MM.1S (cell line): Measurements from ENCODE around the gene HSD11B2.

ENCODE experiments used
- DNase-seq: peaks from one replicate; pipeline ENCODE4 v3.0.0-alpha.2; 2015
- H2AFZ ChIP-seq: fragments of 300-600 bp; sonication (generic); 2 replicates; pipeline ENCODE4 v1.6.0; 2016; ENCODE audit warnings: antibody characterized with exemption, low read length
- H3F3A ChIP-seq: fragments of 300-600 bp; sonication (generic); 2 replicates; pipeline ENCODE4 v1.6.1; 2016; ENCODE audit warnings: mild to moderate bottlenecking, antibody characterized with exemption, low read length, moderate library complexity, mixed read lengths; ENCODE audit not compliant: insufficient read depth
- H3K27ac ChIP-seq: fragments of 300-600 bp; sonication (generic); 2 replicates; pipeline ENCODE4 v1.5.1; 2016; ENCODE audit warnings: mild to moderate bottlenecking, low read length
- H3K27me3 ChIP-seq: fragments of 300-600 bp; sonication (generic); replicated peaks from 2 replicates; pipeline ENCODE4 v1.6.0; 2016; ENCODE audit warnings: low read length; ENCODE audit not compliant: insufficient read depth
- H3K36me3 ChIP-seq: fragments of 300-600 bp; sonication (generic); replicated peaks from 2 replicates; pipeline ENCODE4 v1.6.1; 2016; ENCODE audit warnings: mild to moderate bottlenecking, low read length, mixed read lengths; ENCODE audit not compliant: insufficient read depth
- H3K4me1 ChIP-seq: fragments of 300-600 bp; sonication (generic); 2 replicates; pipeline ENCODE4 v1.6.1; 2016; ENCODE audit warnings: low read length, mixed read lengths
- H3K4me2 ChIP-seq: fragments of 300-600 bp; sonication (generic); 2 replicates; pipeline ENCODE4 v1.6.0; 2016; ENCODE audit warnings: low read depth, low read length
- H3K4me3 ChIP-seq: fragments of 300-600 bp; sonication (generic); 2 replicates; pipeline ENCODE4 v1.5.1; 2016; ENCODE audit warnings: low read length, mixed read lengths
- H3K79me2 ChIP-seq: fragments of 300-600 bp; sonication (generic); 2 replicates; pipeline ENCODE4 v1.6.1; 2016; ENCODE audit warnings: mixed run types, low read length, mixed read lengths
- H3K9ac ChIP-seq: fragments of 300-600 bp; sonication (generic); 2 replicates; pipeline ENCODE4 v1.6.1; 2016; ENCODE audit warnings: low read length, mixed read lengths
- H3K9me2 ChIP-seq: fragments of 300-600 bp; sonication (generic); replicated peaks from 2 replicates; pipeline ENCODE4 v1.6.1; 2016; ENCODE audit warnings: mild to moderate bottlenecking, low read length, mixed read lengths; ENCODE audit not compliant: insufficient read depth
- H3K9me3 ChIP-seq: fragments of 300-600 bp; sonication (generic); replicated peaks from 2 replicates; pipeline ENCODE4 v1.6.1; 2016; ENCODE audit warnings: mild to moderate bottlenecking, low read length, mixed read lengths; ENCODE audit not compliant: insufficient read depth
- H4K20me1 ChIP-seq: fragments of 300-600 bp; sonication (generic); 2 replicates; pipeline ENCODE4 v1.6.1; 2016; ENCODE audit warnings: mild to moderate bottlenecking, low read length, moderate library complexity, mixed read lengths; ENCODE audit not compliant: insufficient read depth
- CTCF ChIP-seq: fragments of 300-600 bp; sonication (generic); IDR thresholded peaks from 2 replicates; pipeline ENCODE4 v1.5.1; 2016; ENCODE audit warnings: antibody characterized with exemption, low read length, mixed read lengths
- EZH2 ChIP-seq: fragments of 300-600 bp; sonication (generic); optimal IDR thresholded peaks from 2 replicates; pipeline ENCODE3; 2017; ENCODE audit warnings: low read depth, mild to moderate bottlenecking, antibody characterized with exemption, low read length, mixed read lengths
- EZH2phosphoT487 ChIP-seq: fragments of 300-600 bp; sonication (generic); IDR thresholded peaks from 2 replicates; pipeline ENCODE4 v1.6.1; 2018; ENCODE audit warnings: antibody characterized with exemption, low read length

The HSD11B2 gene

GRCh38 chr16:67397812-67398545 is 32.9 kb upstream of the HSD11B2 start:
- Histone ChIP-seq H2AFZ (no peak overlapping the region), H3K27ac (no peak overlapping the region), H3K9me2 (no peaks in the 10 kb centered on the region), H4K20me1 (no peaks in the 10 kb centered on the region), H3K9ac (no peak overlapping the region), H3K4me1 (peaks cover 6% of the 10 kb centered on the region), H3K36me3 (no peaks in the 10 kb centered on the region), H3K9me3 (no peaks in the 10 kb centered on the region), H3K4me3 (no peak overlapping the region), H3K27me3 (peaks cover 27% of the 10 kb centered on the region), H3F3A (no peaks in the 10 kb centered on the region), H3K4me2 (no peak overlapping the region), H3K79me2 (no peaks in the 10 kb centered on the region)
- TF ChIP-seq CTCF (no peak), EZH2phosphoT487 (no peak), EZH2 (no peak)
- no peak for DNase-seq

DNA sequence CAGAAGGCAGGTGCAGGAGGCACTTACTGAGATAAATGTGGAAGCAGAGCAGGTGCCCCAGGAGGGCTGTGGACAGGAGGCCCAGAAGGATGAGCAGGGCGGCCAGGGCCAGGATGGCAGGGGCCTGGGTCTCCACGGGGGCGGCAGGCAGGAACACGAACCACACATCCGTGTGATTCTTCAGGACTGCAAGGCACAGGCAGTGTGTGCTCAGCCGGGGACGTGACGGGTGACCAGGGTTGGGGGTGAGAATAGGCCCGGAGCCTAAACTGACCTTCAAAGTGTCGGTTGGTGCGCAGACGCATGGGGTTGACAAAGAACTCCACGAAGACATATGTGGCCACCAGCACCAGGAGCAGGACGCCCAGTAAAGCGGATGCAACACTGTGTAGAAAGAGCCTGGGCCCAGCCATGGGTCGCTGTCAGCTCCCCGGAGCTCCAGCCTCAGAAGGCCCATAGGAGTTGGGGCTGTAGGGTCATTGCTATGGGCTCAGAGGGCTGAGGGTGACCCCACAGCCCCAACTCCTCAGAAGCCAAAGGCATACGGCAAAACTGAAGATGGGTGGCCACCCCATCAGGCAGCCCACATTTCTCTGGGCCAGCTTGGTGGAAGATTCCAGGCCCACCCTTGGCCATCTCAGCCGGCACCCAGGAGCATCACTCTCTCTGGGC is 32.2 kb upstream of the HSD11B2 start:
- Histone ChIP-seq H3K4me3 (no peak overlapping the region), H3K9ac (no peak overlapping the region), H3K4me1 (peaks cover 6% of the 10 kb centered on the region), H3K27me3 (peaks cover 20% of the 10 kb centered on the region), H3K4me2 (no peak overlapping the region), H3F3A (no peaks in the 10 kb centered on the region), H3K9me3 (no peaks in the 10 kb centered on the region), H3K36me3 (no peaks in the 10 kb centered on the region), H3K79me2 (no peaks in the 10 kb centered on the region), H4K20me1 (no peaks in the 10 kb centered on the region), H3K9me2 (no peaks in the 10 kb centered on the region), H3K27ac (no peak overlapping the region), H2AFZ (no peak overlapping the region)
- no peak for DNase-seq
- TF ChIP-seq EZH2 (no peak), EZH2phosphoT487 (no peak)

DNA sequence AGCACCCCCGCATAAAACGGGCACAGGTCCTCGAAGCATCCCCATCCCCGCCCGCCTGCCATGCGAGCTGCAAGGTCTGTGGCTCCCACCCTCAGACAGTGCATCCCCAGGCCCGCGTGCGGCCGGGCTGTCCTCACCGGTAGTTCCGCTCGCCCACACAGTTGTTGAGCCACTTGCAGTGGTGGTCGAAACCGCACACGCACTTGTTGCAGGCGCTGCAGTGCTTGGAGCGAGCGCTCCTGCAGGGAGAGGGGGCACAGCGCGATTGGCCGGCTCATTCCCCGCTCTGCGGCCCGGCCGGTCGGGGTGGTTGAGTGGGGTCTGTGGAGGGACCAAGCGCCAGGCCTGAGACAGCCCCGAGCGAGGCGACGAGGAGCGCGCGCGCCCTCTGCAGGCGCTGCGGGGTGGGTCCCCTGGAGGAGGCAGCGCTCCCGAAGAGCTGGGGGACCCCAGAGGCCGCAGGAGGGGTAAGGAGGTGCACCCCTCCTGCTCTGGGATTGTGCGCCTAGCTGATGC is 31.6 kb upstream of the HSD11B2 start:
- TF ChIP-seq EZH2phosphoT487 (no peak), EZH2 (no peak), CTCF (peak; percentile 72)
- no peaks in the 10 kb centered on the region for H3K36me3 ChIP-seq
- peak overlapping the region; percentile 37; the same call in 1 of the 2 replicates for H3K4me2 ChIP-seq
- H2AFZ ChIP-seq = peak overlapping the region; percentile 56; the same call in 1 of the 2 replicates
- no peak overlapping the region for H3K27ac ChIP-seq
- H3K27me3 ChIP-seq = peaks cover 14% of the 10 kb centered on the region
- no peaks in the 10 kb centered on the region for H3K9me2 ChIP-seq
- no peaks in the 10 kb centered on the region for H3F3A ChIP-seq
- H3K9me3 ChIP-seq = no peaks in the 10 kb centered on the region
- peak overlapping the region; percentile 31; the same call in 1 of the 2 replicates for H3K4me3 ChIP-seq
- H3K4me1 ChIP-seq = peaks cover 6% of the 10 kb centered on the region
- H3K79me2 ChIP-seq = no peaks in the 10 kb centered on the region
- no peak overlapping the region for H3K9ac ChIP-seq
- H4K20me1 ChIP-seq = no peaks in the 10 kb centered on the region
- no peak for DNase-seq
